Measurements from ENCODE around the gene ARPIN.

Gene ARPIN

DNA sequence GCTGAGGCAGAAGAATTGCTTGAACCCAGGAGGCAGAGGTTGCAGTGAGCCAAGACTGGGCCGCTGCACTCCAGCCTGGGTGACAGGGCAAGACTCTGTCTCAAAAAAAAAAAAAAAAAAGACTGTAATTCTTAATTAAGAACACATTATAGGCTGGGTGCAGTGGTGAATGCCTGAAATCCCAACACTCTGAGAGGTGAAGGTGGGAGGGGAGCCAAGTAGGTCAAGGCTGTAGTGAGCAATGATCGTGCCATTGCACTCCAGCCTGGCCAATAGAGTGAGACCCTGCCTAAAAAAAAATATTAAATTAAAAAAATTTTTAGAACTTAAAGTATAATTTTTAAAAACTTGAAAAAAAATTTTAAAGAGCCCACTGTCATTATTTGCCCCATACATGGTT, 13.4 kb upstream of the ARPIN start:
- peak; percentile 46 for DNase-seq (ENCODE audit: extremely low read depth, low read depth)
- TF ChIP-seq, protein P1, sequence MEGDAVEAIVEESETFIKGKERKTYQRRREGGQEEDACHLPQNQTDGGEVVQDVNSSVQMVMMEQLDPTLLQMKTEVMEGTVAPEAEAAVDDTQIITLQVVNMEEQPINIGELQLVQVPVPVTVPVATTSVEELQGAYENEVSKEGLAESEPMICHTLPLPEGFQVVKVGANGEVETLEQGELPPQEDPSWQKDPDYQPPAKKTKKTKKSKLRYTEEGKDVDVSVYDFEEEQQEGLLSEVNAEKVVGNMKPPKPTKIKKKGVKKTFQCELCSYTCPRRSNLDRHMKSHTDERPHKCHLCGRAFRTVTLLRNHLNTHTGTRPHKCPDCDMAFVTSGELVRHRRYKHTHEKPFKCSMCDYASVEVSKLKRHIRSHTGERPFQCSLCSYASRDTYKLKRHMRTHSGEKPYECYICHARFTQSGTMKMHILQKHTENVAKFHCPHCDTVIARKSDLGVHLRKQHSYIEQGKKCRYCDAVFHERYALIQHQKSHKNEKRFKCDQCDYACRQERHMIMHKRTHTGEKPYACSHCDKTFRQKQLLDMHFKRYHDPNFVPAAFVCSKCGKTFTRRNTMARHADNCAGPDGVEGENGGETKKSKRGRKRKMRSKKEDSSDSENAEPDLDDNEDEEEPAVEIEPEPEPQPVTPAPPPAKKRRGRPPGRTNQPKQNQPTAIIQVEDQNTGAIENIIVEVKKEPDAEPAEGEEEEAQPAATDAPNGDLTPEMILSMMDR (IDR thresholded peaks at IDR 0.05; ENCODE audit: low read depth, low read length), result no peak

DNA sequence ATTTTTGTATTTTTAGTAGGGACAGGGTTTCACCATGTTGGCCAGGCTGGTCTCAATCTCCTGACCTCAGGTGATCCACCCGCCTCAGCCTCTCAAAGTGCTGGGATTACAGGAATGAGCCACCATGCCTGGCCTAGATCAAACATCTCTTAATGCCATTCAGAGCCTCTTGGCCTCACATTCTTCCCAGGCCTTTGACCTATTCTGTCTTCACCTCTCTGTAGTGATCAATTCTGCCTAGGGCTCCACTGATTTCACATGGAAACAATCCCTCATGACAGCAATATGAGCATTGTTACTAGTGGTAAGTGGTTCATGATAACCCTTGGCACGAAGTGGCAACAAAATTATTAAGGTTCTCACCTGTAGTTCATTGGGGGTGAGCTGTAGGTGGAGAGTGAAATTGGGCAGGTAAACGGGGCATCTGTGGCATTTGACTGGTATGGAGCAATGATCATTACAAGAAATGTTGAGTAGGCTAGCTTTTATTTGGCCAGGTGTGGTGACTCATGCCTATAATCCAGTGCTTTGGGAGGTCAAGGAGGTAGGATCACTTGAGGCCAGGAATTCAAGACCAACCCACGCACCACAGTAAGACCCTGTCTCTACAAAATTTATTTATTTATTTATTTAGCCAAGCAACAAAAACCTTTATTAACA, 4.8 kb upstream of the ARPIN start:
- TF ChIP-seq, protein P1 (IDR thresholded peaks at IDR 0.05; ENCODE audit: low read depth, low read length), result no peak
- DNase-seq (ENCODE audit: extremely low read depth, low read depth), result no peak

DNA sequence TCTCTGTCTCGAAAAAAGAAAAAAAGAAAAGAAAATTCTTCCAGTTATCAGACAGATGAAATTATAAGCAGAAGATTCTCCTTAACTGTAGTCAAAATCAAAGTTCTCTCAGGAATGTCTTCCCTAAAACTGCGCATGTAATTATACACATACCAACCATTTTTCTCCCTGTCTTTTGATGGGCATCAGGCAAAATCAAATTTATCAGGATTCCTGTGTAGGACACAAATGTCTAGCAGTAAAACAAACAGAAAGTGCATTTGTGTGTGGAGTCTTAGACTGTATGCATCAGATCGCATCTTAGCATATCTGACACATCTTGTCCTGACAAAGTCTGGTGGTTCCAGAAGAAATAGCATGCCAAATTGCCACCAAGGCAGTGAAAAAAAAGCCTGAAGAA, 3.9 kb upstream of the ARPIN start:
- no peak for DNase-seq (ENCODE audit: extremely low read depth, low read depth)
- TF ChIP-seq, protein P1 (IDR thresholded peaks at IDR 0.05; ENCODE audit: low read depth, low read length), result no peak

DNA sequence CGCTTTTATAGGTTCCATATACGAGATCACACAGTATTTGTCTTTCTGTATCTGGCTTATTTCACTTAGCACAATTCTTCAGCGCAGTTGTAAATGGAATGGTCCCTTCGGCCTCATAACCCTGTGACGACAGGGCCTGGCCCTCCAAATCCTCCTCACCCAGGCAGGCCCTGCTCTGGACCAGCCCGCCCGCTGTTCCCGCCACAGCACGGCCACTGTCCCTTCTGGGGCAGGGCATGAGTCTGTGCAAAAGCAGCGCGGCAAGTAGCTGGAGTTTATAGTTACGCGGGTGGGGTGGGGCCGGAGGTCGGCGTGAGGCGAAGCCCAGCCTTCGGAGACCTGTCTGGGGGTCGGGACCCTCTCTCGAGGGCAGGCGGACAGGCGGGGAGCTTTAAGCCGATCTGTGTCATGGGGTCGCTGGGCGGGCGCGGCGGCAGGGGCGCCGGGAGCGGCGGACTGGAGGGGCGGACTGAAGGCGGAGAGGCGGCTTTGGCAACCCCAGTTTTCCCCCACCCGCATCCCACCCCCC, 543 bp downstream of the ARPIN start:
- TF ChIP-seq, protein P1 (IDR thresholded peaks at IDR 0.05; ENCODE audit: low read depth, low read length), result no peak
- no peak for DNase-seq (ENCODE audit: extremely low read depth, low read depth)

DNA sequence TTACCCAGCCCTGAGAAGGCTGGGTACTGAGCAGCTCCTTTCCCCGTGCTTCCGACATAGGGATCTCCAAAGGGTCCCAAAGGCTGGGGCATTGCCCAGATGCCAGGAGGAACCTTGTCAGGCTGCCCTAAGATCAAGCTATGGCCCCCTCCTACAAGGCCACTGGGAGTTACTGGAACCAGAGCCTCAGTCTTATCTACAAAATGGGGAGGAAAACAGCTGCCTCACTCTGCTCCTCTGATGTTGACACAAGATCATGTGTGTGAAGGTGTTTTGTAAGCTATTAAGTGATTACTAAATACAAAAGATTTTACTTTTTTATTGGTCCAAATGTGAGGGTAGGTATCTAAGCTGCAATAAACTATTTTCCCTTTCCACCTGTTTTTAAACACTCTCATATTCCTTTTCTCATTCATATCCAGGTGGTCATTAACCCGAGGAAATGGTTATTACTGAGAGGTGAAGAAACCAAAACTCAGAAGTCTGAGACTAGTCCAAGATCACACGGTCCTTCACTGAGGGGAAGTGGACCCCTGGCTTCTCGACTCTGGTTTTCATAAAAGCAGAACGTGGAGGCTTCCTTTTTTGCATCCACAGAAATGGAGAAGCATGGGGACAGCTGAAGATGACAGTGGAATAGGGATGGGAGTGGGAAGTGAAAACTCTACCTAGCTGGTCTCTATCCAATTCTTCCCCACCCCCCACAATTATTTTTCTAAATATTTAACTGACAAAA, 1.7 kb downstream of the ARPIN start:
- no peak for DNase-seq (ENCODE audit: extremely low read depth, low read depth)
- TF ChIP-seq, protein P1 (IDR thresholded peaks at IDR 0.05; ENCODE audit: low read depth, low read length), result no peak

DNA sequence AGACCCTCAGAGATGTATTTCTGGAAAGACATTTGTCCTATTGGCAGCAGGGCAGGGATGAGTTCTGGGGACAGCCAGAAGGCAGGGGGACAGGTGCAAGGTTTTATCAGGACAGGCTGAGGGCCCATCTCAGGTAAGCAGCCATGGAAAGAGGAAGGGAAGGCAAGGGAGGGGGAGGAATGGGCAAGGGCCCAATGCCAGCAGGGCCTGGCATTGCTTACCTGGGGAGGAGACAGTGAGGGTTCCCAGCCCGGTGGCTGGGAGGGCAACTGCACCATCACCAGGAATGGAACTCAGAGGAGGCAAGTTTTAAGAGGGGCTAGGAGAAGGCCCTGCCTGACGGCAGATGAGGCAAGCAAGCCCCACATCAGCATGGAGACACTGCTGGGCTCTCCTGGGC, 3.1 kb downstream of the ARPIN start:
- DNase-seq (ENCODE audit: extremely low read depth, low read depth), result no peak
- TF ChIP-seq, protein P1 (IDR thresholded peaks at IDR 0.05; ENCODE audit: low read depth, low read length), result no peak

DNA sequence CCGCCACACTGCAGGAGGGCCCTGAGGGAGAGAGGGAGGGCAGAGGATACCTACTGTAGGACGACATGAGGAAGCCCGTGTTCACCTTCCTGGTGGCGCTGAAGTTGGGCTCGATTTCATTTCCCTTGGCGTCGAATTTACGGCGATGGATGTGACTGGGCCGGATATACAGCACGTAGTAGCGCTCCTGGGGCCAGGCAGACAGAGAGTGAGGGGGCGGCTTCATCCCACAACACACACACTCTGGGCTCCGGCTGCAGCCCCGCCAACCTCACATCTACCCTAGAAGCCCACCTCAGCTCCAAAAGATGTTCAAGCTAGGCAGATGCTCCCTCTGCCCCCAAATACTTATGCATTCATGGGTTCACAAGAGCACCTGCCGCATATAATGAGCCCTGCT, 4.5 kb downstream of the ARPIN start:
- no peak for DNase-seq (ENCODE audit: extremely low read depth, low read depth)
- TF ChIP-seq, protein P1 (IDR thresholded peaks at IDR 0.05; ENCODE audit: low read depth, low read length), result no peak

Data from AG09319 (cell line).